CD14-positive monocyte (primary cell): Measurements from ENCODE around the gene SF3A1. TPM values are rescaled to one million over a fixed set of nuclear protein-coding genes. Genes with fewer than 3 reads are reported as not detected.

ENCODE experiments used
- DNase-seq, 3 donors: peaks; one replicate each; pipeline ENCODE4 v3.0.0-alpha.2; 2011 to 2022
- H2AFZ ChIP-seq: 2 replicates; pipeline ENCODE4 v1.6.0; 2012; ENCODE audit warnings: mild to moderate bottlenecking, low read depth, low read length, inconsistent platforms; ENCODE audit not compliant: insufficient read depth, poor library complexity, severe bottlenecking
- H3K27ac ChIP-seq, 2 donors: 1 replicate in 1 of 2; 2 replicates in 1 of 2; pipeline ENCODE4 v1.5.1; 2012 to 2013; ENCODE audit warnings: low read length in 2 of 2, control low read depth in 1 of 2, inconsistent platforms in 1 of 2, low read depth in 1 of 2, mild to moderate bottlenecking in 1 of 2
- H3K27me3 ChIP-seq, 2 donors: one replicate each; pipeline versions ENCODE4 v1.6.0 to v1.6.1; 2011 to 2013; ENCODE audit warnings: low read length in 2 of 2; ENCODE audit not compliant: control insufficient read depth in 2 of 2, insufficient read depth in 2 of 2
- H3K36me3 ChIP-seq, 2 donors: replicated peaks in 1 of 2; 1 replicate in 1 of 2; 2 replicates in 1 of 2; pipeline versions ENCODE4 v1.5.1 to v1.6.1; 2012 to 2013; ENCODE audit warnings: low read length in 2 of 2, control low read depth in 1 of 2, inconsistent platforms in 1 of 2, mild to moderate bottlenecking in 1 of 2; ENCODE audit not compliant: insufficient read depth in 2 of 2, control insufficient read depth in 1 of 2
- H3K4me1 ChIP-seq, 2 donors: 1 replicate in 1 of 2; 2 replicates in 1 of 2; pipeline versions ENCODE4 v1.5.1 to v1.6.1; 2012 to 2013; ENCODE audit warnings: low read length in 2 of 2, control low read depth in 1 of 2, inconsistent platforms in 1 of 2, mild to moderate bottlenecking in 1 of 2, moderate library complexity in 1 of 2; ENCODE audit not compliant: insufficient read depth in 2 of 2, control insufficient read depth in 1 of 2
- H3K4me2 ChIP-seq: replicated peaks from 2 replicates; pipeline ENCODE3; 2012; ENCODE audit warnings: low read length, moderate library complexity, mild to moderate bottlenecking; ENCODE audit not compliant: poor library complexity, severe bottlenecking; ENCODE audit errors: extremely low read depth
- H3K4me3 ChIP-seq, 3 experiments: fragments of 200-600 bp in 1 of 3; sonication (generic) in 1 of 3; replicated peaks in 1 of 3; 1 replicate in 2 of 3; 2 replicates in 1 of 3; pipeline ENCODE4 v1.5.1; 2011 to 2013; ENCODE audit warnings: low read length in 3 of 3, mild to moderate bottlenecking in 3 of 3, control low read depth in 2 of 3, low read depth in 2 of 3, inconsistent platforms in 1 of 3, moderate library complexity in 1 of 3
- H3K79me2 ChIP-seq: 2 replicates; pipeline ENCODE4 v1.6.0; 2012; ENCODE audit warnings: mild to moderate bottlenecking, control low read depth, inconsistent platforms, low read length, moderate library complexity; ENCODE audit not compliant: insufficient read depth
- H3K9ac ChIP-seq: 2 replicates; pipeline ENCODE4 v1.6.0; 2017; ENCODE audit warnings: low read length, mild to moderate bottlenecking; ENCODE audit not compliant: insufficient read depth, poor library complexity, severe bottlenecking
- H3K9me3 ChIP-seq, 2 donors: replicated peaks in 1 of 2; 1 replicate in 1 of 2; 2 replicates in 1 of 2; pipeline versions ENCODE4 v1.5.1 to v1.6.1; 2012 to 2013; ENCODE audit warnings: low read length in 2 of 2, control low read depth in 1 of 2; ENCODE audit not compliant: control insufficient read depth in 1 of 2, insufficient read depth in 1 of 2
- H4K20me1 ChIP-seq: 2 replicates; pipeline ENCODE4 v1.6.0; 2012; ENCODE audit warnings: mild to moderate bottlenecking, low read length, control low read depth, moderate library complexity; ENCODE audit not compliant: insufficient read depth
- H3K27ac Mint-ChIP-seq, 7 donors: one replicate each; pipeline ENCODE4 v1.8.0; 2020; ENCODE audit warnings: mild to moderate bottlenecking in 7 of 7, mixed read lengths in 7 of 7, moderate library complexity in 6 of 7, inconsistent platforms in 2 of 7
- H3K27me3 Mint-ChIP-seq, 3 donors: one replicate each; pipeline ENCODE4 v1.8.0; 2021 to 2022; ENCODE audit warnings: low read depth in 3 of 3, mild to moderate bottlenecking in 3 of 3, mixed read lengths in 3 of 3, moderate library complexity in 3 of 3, inconsistent platforms in 1 of 3
- H3K36me3 Mint-ChIP-seq, 2 donors: one replicate each; pipeline ENCODE4 v1.8.0; 2020; ENCODE audit warnings: mixed read lengths in 2 of 2, inconsistent platforms in 1 of 2, mild to moderate bottlenecking in 1 of 2
- H3K4me1 Mint-ChIP-seq: one replicate; pipeline ENCODE4 v1.8.0; 2020; ENCODE audit warnings: mild to moderate bottlenecking, mixed read lengths
- H3K4me3 Mint-ChIP-seq, 2 donors: one replicate each; pipeline ENCODE4 v1.8.0; 2020; ENCODE audit warnings: mild to moderate bottlenecking in 2 of 2, mixed read lengths in 2 of 2, moderate library complexity in 1 of 2
- H3K9me3 Mint-ChIP-seq, 7 donors: one replicate each; pipeline ENCODE4 v1.8.0; 2020 to 2022; ENCODE audit warnings: mixed read lengths in 7 of 7, mild to moderate bottlenecking in 6 of 7, moderate library complexity in 6 of 7, inconsistent platforms in 2 of 7
- CTCF ChIP-seq: fragments of 200-600 bp; IDR thresholded peaks from one replicate; pipeline ENCODE4 v1.8.0; 2022; ENCODE audit warnings: antibody characterized with exemption, mild to moderate bottlenecking
- WGBS: methylation state at CpG from one replicate; pipeline ENCODE4 v1.1.5; 2013; ENCODE audit warnings: missing lambda C conversion rate; ENCODE audit not compliant: insufficient coverage; 5-methylcytosine and 5-hydroxymethylcytosine counted together
- intact Hi-C, 2 donors: fragments of 100-400 bp; cut with micrococcal nuclease; formaldehyde crosslinking; loops; one replicate each; pipeline versions ENCODE4 v1.15.0 to v1.15.1; 2023
- polyA plus RNA-seq, 3 donors: library from polyadenylated mRNA; depleted of rRNA in 1 of 3; unstranded in 2 of 3; stranded (reverse) in 1 of 3; fragments of 300-500 nt in 2 of 3; fragments of >200 nt in 1 of 3; fragmentation: Illumina TruSeq in 2 of 3; gene quantifications; 1 replicate in 2 of 3; 2 replicates in 1 of 3; pipeline ENCODE4 v1.2.3, GENCODE V29; 2012 to 2021

The SF3A1 gene
- polyA plus RNA-seq, 3 donors, result 34.7 to 102 (median 52.1) TPM

- peaks cover 5% of the 10 kb centered on the region for H4K20me1 ChIP-seq
- Mint-ChIP-seq H3K36me3 (peaks cover 33 to 37% of the 10 kb centered on the region in 2 donors), H3K4me3 (peak within 1 kb of the TSS; percentile 83 to 86), H3K27ac (peak within 1 kb of the TSS; percentile 58 to 90 (median 82)), H3K27me3 (peaks cover 0 to 3% (median 1%) of the 10 kb centered on the region in 3 donors), H3K4me1 (peaks cover 33% of the 10 kb centered on the region), H3K9me3 (peaks cover 0 to 4% (median 0%) of the 10 kb centered on the region in 7 donors)
- peak; percentile 86 to 93 (median 89) for DNase-seq
- H3K4me3 ChIP-seq, result peak within 1 kb of the TSS; percentile 54 to 82 (median 62)
- WGBS, result under 1% methylated on average over 75 of the region's 85 CpGs
- H3K79me2 ChIP-seq, result no peaks in the 10 kb centered on the region
- peak within 1 kb of the TSS; percentile 80 for H2AFZ ChIP-seq
- no peaks in the 10 kb centered on the region for H3K9me3 ChIP-seq
- TF ChIP-seq CTCF, result no peak
- peak within 1 kb of the TSS; percentile 65 for H3K9ac ChIP-seq
- peaks cover 26 to 44% of the 10 kb centered on the region in 2 donors for H3K4me1 ChIP-seq
- peaks cover 24 to 35% of the 10 kb centered on the region in 2 donors for H3K36me3 ChIP-seq
- H3K27ac ChIP-seq, result peak within 1 kb of the TSS; percentile 31 to 46
- no peaks in the 10 kb centered on the region for H3K27me3 ChIP-seq
- H3K4me2 ChIP-seq, result peak within 1 kb of the TSS; percentile 90
- intact Hi-C loops, result loop anchor here (1.0 to 10.0 kb wide), 4 partner anchors 38 to 185 kb away; partner anchors contain the start of gene TBC1D10A (in 1 of the 2)
These were observed 67.3 kb downstream of the SF3A1 start, which contains the start of gene CASTOR1 for GRCh38 chr22:30289141-30289979. TSS of gene CASTOR1 (minus strand) at chr22:30289505. CDS start at chr22:30289497, 8 bp downstream.

- peak overlapping the region in 1 of 2 donors; percentile 43 for H3K27ac ChIP-seq
- intact Hi-C loops, result loop anchor here (1.0 to 10.0 kb wide), 4 partner anchors 39 to 184 kb away; partner anchors contain the start of gene TBC1D10A (in 1 of the 2)
- Mint-ChIP-seq H3K27me3 (peaks cover 0 to 4% (median 2%) of the 10 kb centered on the region in 3 donors), H3K9me3 (peaks cover 0 to 4% (median 0%) of the 10 kb centered on the region in 7 donors), H3K4me3 (peak overlapping the region; percentile 83 to 86), H3K27ac (peak overlapping the region; percentile 42 to 89 (median 72)), H3K36me3 (peaks cover 26 to 29% of the 10 kb centered on the region in 2 donors), H3K4me1 (peaks cover 39% of the 10 kb centered on the region)
- peak overlapping the region; percentile 90 for H3K4me2 ChIP-seq
- peak overlapping the region; percentile 65 for H3K9ac ChIP-seq
- H4K20me1 ChIP-seq, result no peaks in the 10 kb centered on the region
- DNase-seq, result no peak
- no peaks in the 10 kb centered on the region for H3K79me2 ChIP-seq
- peak overlapping the region; percentile 80 for H2AFZ ChIP-seq
- H3K9me3 ChIP-seq, result no peaks in the 10 kb centered on the region
- 11% methylated on average over 7 of the region's 27 CpGs for WGBS
- TF ChIP-seq CTCF, result no peak
- peaks cover 16 to 27% of the 10 kb centered on the region in 2 donors for H3K36me3 ChIP-seq
- H3K27me3 ChIP-seq, result no peaks in the 10 kb centered on the region
- H3K4me3 ChIP-seq, result peak overlapping the region; percentile 54 to 82 (median 62)
- H3K4me1 ChIP-seq, result peaks cover 27 to 52% of the 10 kb centered on the region in 2 donors
These were observed 68.1 kb downstream of the SF3A1 start for GRCh38 chr22:30288419-30289140.
